GM19438 (cell line): Measurements from ENCODE around the gene SLC16A10.
"Not testable (repeated sequence)": the region's sequence is repeated elsewhere in the genome, so short reads cannot be mapped to it uniquely, and the experiment has no call there.

ENCODE experiments used
- ATAC-seq: cut with Tn5 transposase; IDR thresholded peaks from one replicate; pipeline ENCODE4 v1.9.1; 2021; ENCODE audit warnings: low read depth; ENCODE audit not compliant: unreplicated experiment

The SLC16A10 gene

GRCh38 chr6:111080698-111081097 lies 6.6 kb upstream of the SLC16A10 start:
- no peak for ATAC-seq

GRCh38 chr6:111086685-111087084 lies 618 bp upstream of the SLC16A10 start:
- no peak for ATAC-seq

GRCh38 chr6:111087871-111088667 lies 766 bp downstream of the SLC16A10 start:
- ATAC-seq, result peak; percentile 20

- ATAC-seq, result no peak
These were observed 1.3 kb downstream of the SLC16A10 start for GRCh38 chr6:111088668-111089003.

GRCh38 chr6:111090766-111091165 lies 3.5 kb downstream of the SLC16A10 start:
- no peak for ATAC-seq

GRCh38 chr6:111091987-111092386 lies 4.7 kb downstream of the SLC16A10 start:
- no peak for ATAC-seq

- ATAC-seq, result not testable (repeated sequence)
These were observed 8.2 kb downstream of the SLC16A10 start for GRCh38 chr6:111095488-111095887.

GRCh38 chr6:111096246-111096645 lies 8.9 kb downstream of the SLC16A10 start:
- no peak for ATAC-seq

GRCh38 chr6:111098597-111098996 lies 11.3 kb downstream of the SLC16A10 start:
- no peak for ATAC-seq

GRCh38 chr6:111101987-111102386 lies 14.7 kb downstream of the SLC16A10 start:
- no peak for ATAC-seq

- ATAC-seq, result no peak
These were observed 18.3 kb downstream of the SLC16A10 start for GRCh38 chr6:111105578-111105977.

- no peak for ATAC-seq
These were observed 20.3 kb downstream of the SLC16A10 start for GRCh38 chr6:111107589-111107988.

- no peak for ATAC-seq
These were observed 22.7 kb downstream of the SLC16A10 start for GRCh38 chr6:111110036-111110435.

- ATAC-seq, result no peak
These were observed 26.2 kb downstream of the SLC16A10 start for GRCh38 chr6:111113336-111114086.

- no peak for ATAC-seq
These were observed 26.8 kb downstream of the SLC16A10 start for GRCh38 chr6:111114087-111114443.

GRCh38 chr6:111114482-111114881 lies 27.2 kb downstream of the SLC16A10 start:
- no peak for ATAC-seq

GRCh38 chr6:111118826-111119225 lies 31.5 kb downstream of the SLC16A10 start:
- ATAC-seq, result no peak

GRCh38 chr6:111119571-111120329 lies 32.4 kb downstream of the SLC16A10 start:
- ATAC-seq, result no peak

- no peak for ATAC-seq
These were observed 34.6 kb downstream of the SLC16A10 start for GRCh38 chr6:111121789-111122350.

GRCh38 chr6:111122458-111123286 lies 35.4 kb downstream of the SLC16A10 start:
- ATAC-seq, result no peak
